Natural killer cell (primary cell): ENCODE measurements around the gene TENM3. TPM values are rescaled to one million over a fixed set of nuclear protein-coding genes. Genes with fewer than 3 reads are reported as not detected.

Experiments
- ATAC-seq, 3 donors: fragments of 150-1000 bp in 2 of 3; fragments of 200-7000 bp in 1 of 3; cut with Tn5 transposase; 1 replicate in 1 of 3; 2 replicates in 2 of 3; pipeline ENCODE4 v1.10.0; 2021; ENCODE audit warnings: mild to moderate bottlenecking in 2 of 3, moderate library complexity in 2 of 3
- DNase-seq, 2 donors: peaks; one replicate each; pipeline versions ENCODE4 v3.0.0 to v3.0.0-alpha.2; 2013 to 2021; ENCODE audit warnings: mixed read lengths in 1 of 2
- H3K27ac ChIP-seq: one replicate; pipeline ENCODE4 v1.5.1; 2013; ENCODE audit warnings: mild to moderate bottlenecking, low read length
- H3K27me3 ChIP-seq: one replicate; pipeline ENCODE4 v1.6.1; 2013; ENCODE audit warnings: low read length; ENCODE audit not compliant: control insufficient read depth, insufficient read depth
- H3K36me3 ChIP-seq: one replicate; pipeline ENCODE4 v1.6.1; 2013; ENCODE audit warnings: low read length; ENCODE audit not compliant: control insufficient read depth, insufficient read depth
- H3K4me1 ChIP-seq: one replicate; pipeline ENCODE4 v1.6.1; 2013; ENCODE audit warnings: low read length; ENCODE audit not compliant: control insufficient read depth, insufficient read depth
- H3K4me3 ChIP-seq: one replicate; pipeline ENCODE4 v1.5.1; 2013; ENCODE audit warnings: low read length
- H3K9me3 ChIP-seq: one replicate; pipeline ENCODE4 v1.6.1; 2013; ENCODE audit warnings: low read length; ENCODE audit not compliant: control insufficient read depth, insufficient read depth
- H3K27ac Mint-ChIP-seq, 2 donors: one replicate each; pipeline ENCODE4 v1.8.0; 2022; ENCODE audit warnings: mild to moderate bottlenecking in 2 of 2, mixed read lengths in 2 of 2, moderate library complexity in 1 of 2
- H3K27me3 Mint-ChIP-seq, 2 donors: one replicate each; pipeline ENCODE4 v1.8.0; 2022; ENCODE audit warnings: low read depth in 2 of 2, mixed read lengths in 2 of 2
- H3K36me3 Mint-ChIP-seq: one replicate; pipeline ENCODE4 v1.8.0; 2022; ENCODE audit warnings: mixed read lengths
- H3K4me1 Mint-ChIP-seq, 2 donors: one replicate each; pipeline ENCODE4 v1.8.0; 2022; ENCODE audit warnings: mixed read lengths in 2 of 2
- H3K4me3 Mint-ChIP-seq: one replicate; pipeline ENCODE4 v1.8.0; 2022; ENCODE audit warnings: mild to moderate bottlenecking, moderate library complexity, mixed read lengths
- H3K9me3 Mint-ChIP-seq, 2 donors: one replicate each; pipeline ENCODE4 v1.8.0; 2022; ENCODE audit warnings: mixed read lengths in 2 of 2
- CTCF ChIP-seq: fragments of 200-600 bp; IDR thresholded peaks from one replicate; pipeline ENCODE4 v1.8.0; 2022; ENCODE audit warnings: antibody characterized with exemption
- WGBS: methylation state at CpG from one replicate; pipeline ENCODE4 v1.1.7; 2013; ENCODE audit warnings: missing lambda C conversion rate; ENCODE audit not compliant: insufficient coverage; 5-methylcytosine and 5-hydroxymethylcytosine counted together
- intact Hi-C: fragments of 100-400 bp; cut with micrococcal nuclease; formaldehyde crosslinking; loops from one replicate; pipeline ENCODE4 v1.14.2; 2022
- total RNA-seq, 4 donors: library from RNA; stranded (reverse); fragments of 120-200 nt in 1 of 4; gene quantifications; one replicate each; pipeline versions ENCODE4 v1.2.3 to v1.2.4, GENCODE V29; 2013 to 2022

The TENM3 gene
- total RNA-seq, 3 donors from 2014 or later (not counting 1 experiment from before 2014, with no cell fraction given), result not detected

GRCh38 chr4:182513587-182514291, 270.5 kb downstream of the TENM3 start:
- peaks cover 2% of the 10 kb centered on the region for H3K27me3 ChIP-seq
- Mint-ChIP-seq H3K9me3 (no peaks in the 10 kb centered on the region), H3K4me1 (no peaks in the 10 kb centered on the region), H3K36me3 (no peaks in the 10 kb centered on the region), H3K4me3 (no peak overlapping the region), H3K27ac (no peak overlapping the region), H3K27me3 (no peaks in the 10 kb centered on the region)
- no peak for DNase-seq
- intact Hi-C loops, result no loop called here
- no peak overlapping the region for H3K4me3 ChIP-seq
- H3K4me1 ChIP-seq, result no peaks in the 10 kb centered on the region
- H3K9me3 ChIP-seq, result no peaks in the 10 kb centered on the region
- ATAC-seq, result no peak
- no peak for TF ChIP-seq CTCF
- no peak overlapping the region for H3K27ac ChIP-seq
- no peaks in the 10 kb centered on the region for H3K36me3 ChIP-seq
- 66% methylated on average over 6 of the region's 6 CpGs for WGBS

GRCh38 chr4:182518421-182518820, 275.2 kb downstream of the TENM3 start:
- no peak overlapping the region for H3K27ac Mint-ChIP-seq
- Histone ChIP-seq H3K4me1 (no peaks in the 10 kb centered on the region), H3K9me3 (no peaks in the 10 kb centered on the region), H3K27me3 (peaks cover 2% of the 10 kb centered on the region), H3K36me3 (no peaks in the 10 kb centered on the region), H3K4me3 (no peak overlapping the region), H3K27ac (no peak overlapping the region)
- ATAC-seq (no peak), DNase-seq (no peak)
- no peaks in the 10 kb centered on the region for H3K9me3 Mint-ChIP-seq
- WGBS, result 22% methylated on average over 1 of the region's 1 CpG
- H3K4me1 Mint-ChIP-seq, result no peaks in the 10 kb centered on the region
- TF ChIP-seq CTCF, result no peak
- H3K27me3 Mint-ChIP-seq, result peaks cover 0 to 3% of the 10 kb centered on the region in 2 donors
- no peak overlapping the region for H3K4me3 Mint-ChIP-seq
- intact Hi-C loops, result no loop called here
- no peaks in the 10 kb centered on the region for H3K36me3 Mint-ChIP-seq

- Mint-ChIP-seq H3K4me1 (no peaks in the 10 kb centered on the region), H3K9me3 (no peaks in the 10 kb centered on the region), H3K4me3 (no peak overlapping the region), H3K36me3 (no peaks in the 10 kb centered on the region), H3K27ac (no peak overlapping the region), H3K27me3 (peaks cover 0 to 3% of the 10 kb centered on the region in 2 donors)
- Histone ChIP-seq H3K27me3 (peaks cover 2% of the 10 kb centered on the region), H3K36me3 (no peaks in the 10 kb centered on the region), H3K27ac (no peak overlapping the region), H3K4me3 (no peak overlapping the region), H3K9me3 (no peaks in the 10 kb centered on the region), H3K4me1 (no peaks in the 10 kb centered on the region)
- intact Hi-C loops, result no loop called here
- ATAC-seq (no peak), DNase-seq (no peak)
- TF ChIP-seq CTCF, result no peak
- 63% methylated on average over 1 of the region's 2 CpGs for WGBS
Measured at GRCh38 chr4:182519528-182519927, 276.3 kb downstream of the TENM3 start.

GRCh38 chr4:182521011-182521410, 277.8 kb downstream of the TENM3 start:
- ATAC-seq, result no peak
- intact Hi-C loops, result no loop called here
- H3K27ac ChIP-seq, result no peak overlapping the region
- H3K27ac Mint-ChIP-seq, result no peak overlapping the region
- WGBS, result 60% methylated on average over 1 of the region's 1 CpG
- H3K36me3 ChIP-seq, result no peaks in the 10 kb centered on the region
- DNase-seq, result no peak
- H3K4me3 Mint-ChIP-seq, result no peak overlapping the region
- no peaks in the 10 kb centered on the region for H3K9me3 Mint-ChIP-seq
- no peaks in the 10 kb centered on the region for H3K4me1 ChIP-seq
- H3K27me3 Mint-ChIP-seq, result peaks cover 0 to 3% of the 10 kb centered on the region in 2 donors
- no peaks in the 10 kb centered on the region for H3K36me3 Mint-ChIP-seq
- H3K9me3 ChIP-seq, result no peaks in the 10 kb centered on the region
- no peak overlapping the region for H3K4me3 ChIP-seq
- H3K27me3 ChIP-seq, result no peaks in the 10 kb centered on the region
- H3K4me1 Mint-ChIP-seq, result no peaks in the 10 kb centered on the region
- TF ChIP-seq CTCF, result no peak
